GM12878 (cell line): ENCODE data around the gene CKLF. TPM values are rescaled to one million over a fixed set of nuclear protein-coding genes. Genes with fewer than 3 reads are reported as not detected.
A peak's percentile ranks its signal among the peaks of the same experiment; 100 is the strongest.

Source experiments
- ATAC-seq: fragments of 200-7000 bp; cut with Tn5 transposase; 3 replicates; pipeline ENCODE4 v1.9.1; 2020; ENCODE audit warnings: mild to moderate bottlenecking, moderate library complexity
- BruUV-seq: library from RNA; stranded (reverse); fragments of 400-500 nt; replicated peaks from 2 replicates; lab custom pipeline; 2021; lab: Mats Ljungman, UMichigan
- CTCF ChIA-PET: fragments of 300-600 bp; sonication (Branson Sonifier 250); formaldehyde crosslinking; extraction: SDS; loops from one replicate; lab custom pipeline; 2021; ENCODE audit warnings: inconsistent platforms; lab: Yijun Ruan, JAX
- POLR2A ChIA-PET: fragments of 350-600 bp; formaldehyde crosslinking; extraction: SDS; loops from one replicate; lab custom pipeline; 2021; ENCODE audit warnings: inconsistent platforms; lab: Charles Lee
- RAD21 ChIA-PET: fragments of 300-600 bp; sonication (Branson Sonifier 250); formaldehyde crosslinking; loops from one replicate; lab custom pipeline; 2023; ENCODE audit warnings: antibody characterized with exemption; ENCODE audit not compliant: unreplicated experiment; lab: Charles Lee
- SMC1A ChIA-PET: fragments of 300-600 bp; sonication (Branson Sonifier 250); formaldehyde crosslinking; loops from one replicate; lab custom pipeline; 2023; ENCODE audit not compliant: unreplicated experiment, uncharacterized antibody; lab: Charles Lee
- DNase-seq: peaks from one replicate; pipeline ENCODE4 v3.0.0-alpha.2; 2011; ENCODE audit warnings: low read depth, low spot score
- FAIRE-seq: peaks from 3 replicates; lab custom pipeline; 2011; peaks lifted over from hg19 to GRCh38; lab: Jason Lieb, UNC
- H2AFZ ChIP-seq: 2 replicates; pipeline ENCODE4 v1.6.0; 2011; ENCODE audit warnings: low read depth, low read length, control low read depth; ENCODE audit not compliant: control insufficient read depth
- H3K27ac ChIP-seq: 2 replicates; pipeline ENCODE4 v1.5.1; 2011; ENCODE audit warnings: control low read depth; ENCODE audit not compliant: control insufficient read depth, insufficient read depth
- H3K27me3 ChIP-seq, 2 experiments: replicated peaks in 1 of 2; 2 replicates each; pipeline versions ENCODE4 v1.6.0 to v1.6.1; 2011; ENCODE audit warnings: low read length in 1 of 2; ENCODE audit not compliant: control insufficient read depth in 2 of 2, insufficient read depth in 2 of 2
- H3K36me3 ChIP-seq, 2 experiments: 2 replicates each; pipeline ENCODE4 v1.5.1; 2011; ENCODE audit warnings: low read length in 1 of 2; ENCODE audit not compliant: control insufficient read depth in 2 of 2, insufficient read depth in 2 of 2
- H3K4me1 ChIP-seq: 2 replicates; pipeline ENCODE4 v1.6.1; 2011; ENCODE audit warnings: mild to moderate bottlenecking, low read length, moderate library complexity, mixed read lengths; ENCODE audit not compliant: control insufficient read depth, insufficient read depth
- H3K4me2 ChIP-seq: 2 replicates; pipeline ENCODE4 v1.6.0; 2011; ENCODE audit warnings: control low read depth; ENCODE audit not compliant: control insufficient read depth, insufficient read depth
- H3K4me3 ChIP-seq: fragments of 200-600 bp; sonication (generic); 2 replicates; pipeline ENCODE4 v1.5.1; 2016
- H3K79me2 ChIP-seq: 2 replicates; pipeline ENCODE4 v1.6.0; 2011; ENCODE audit warnings: low read length; ENCODE audit not compliant: control insufficient read depth, insufficient read depth
- H3K9ac ChIP-seq: 2 replicates; pipeline ENCODE4 v1.8.0; 2011; ENCODE audit warnings: low read length, control low read depth, mixed read lengths; ENCODE audit not compliant: control insufficient read depth, insufficient read depth
- H3K9me3 ChIP-seq: replicated peaks from 3 replicates; pipeline ENCODE4 v1.5.1; 2011; ENCODE audit warnings: mild to moderate bottlenecking, low read length; ENCODE audit not compliant: control insufficient read depth, insufficient read depth
- H4K20me1 ChIP-seq: 2 replicates; pipeline ENCODE4 v1.6.0; 2011; ENCODE audit not compliant: control insufficient read depth, insufficient read depth
- ASH2L ChIP-seq: fragments of 300-600, 200-600 bp; sonication (generic); IDR thresholded peaks from 2 replicates; pipeline ENCODE4 v1.6.1; 2017; ENCODE audit warnings: low read depth, mild to moderate bottlenecking, borderline replicate concordance
- ATF7 ChIP-seq: fragments of 450-650 bp; IDR thresholded peaks from 2 replicates; pipeline ENCODE4 v1.6.1; 2016; ENCODE audit warnings: low read depth, mild to moderate bottlenecking
- EGR1 ChIP-seq, 2 experiments: IDR thresholded peaks; 1 replicate in 1 of 2; 2 replicates in 1 of 2; pipeline ENCODE4 v1.6.1; 2011 to 2012; ENCODE audit warnings: low read depth in 2 of 2, low read length in 2 of 2, borderline replicate concordance in 1 of 2, mild to moderate bottlenecking in 1 of 2, moderate library complexity in 1 of 2
- MEF2B ChIP-seq: fragments of 450-650 bp; IDR thresholded peaks from 2 replicates; pipeline ENCODE4 v1.6.1; 2018; ENCODE audit warnings: mild to moderate bottlenecking, moderate library complexity; ENCODE audit not compliant: partially characterized antibody, poor library complexity, severe bottlenecking
- NBN ChIP-seq: fragments of 450-650 bp; IDR thresholded peaks from 2 replicates; pipeline ENCODE4 v1.6.1; 2016
- NR2F1 ChIP-seq: fragments of 450-650 bp; conservative IDR thresholded peaks from 2 replicates; pipeline ENCODE4 v1.6.1; 2017; ENCODE audit warnings: mild to moderate bottlenecking
- NRF1 ChIP-seq: conservative IDR thresholded peaks from 2 replicates; pipeline ENCODE4 v1.6.1; 2011; ENCODE audit warnings: mild to moderate bottlenecking, low read depth, low read length, improper control_type of control experiment
- RAD21 ChIP-seq: IDR thresholded peaks from 2 replicates; pipeline ENCODE4 v1.6.1; 2011; ENCODE audit warnings: mild to moderate bottlenecking, low read depth, low read length, moderate library complexity; ENCODE audit not compliant: insufficient read depth
- RELA ChIP-seq: fragments of 450-650 bp; IDR thresholded peaks from 2 replicates; pipeline ENCODE4 v1.8.0; 2014; ENCODE audit warnings: borderline replicate concordance; ENCODE audit not compliant: partially characterized antibody
- SIN3A ChIP-seq: IDR thresholded peaks from 2 replicates; pipeline ENCODE4 v1.6.1; 2012; ENCODE audit warnings: low read depth, low read length, improper control_type of control experiment
- STAT1 ChIP-seq: fragments of 450-650 bp; conservative IDR thresholded peaks from 2 replicates; pipeline ENCODE4 v1.6.1; 2014; ENCODE audit warnings: antibody characterized with exemption, mild to moderate bottlenecking
- TARDBP ChIP-seq: IDR thresholded peaks from 2 replicates; pipeline ENCODE4 v1.6.1; 2016; ENCODE audit warnings: borderline replicate concordance
- TBL1XR1 ChIP-seq: IDR thresholded peaks from 2 replicates; pipeline ENCODE4 v1.6.1; 2012; ENCODE audit warnings: low read depth, low read length, improper control_type of control experiment
- ZBTB40 ChIP-seq: fragments of 450-650 bp; IDR thresholded peaks from 2 replicates; pipeline ENCODE4 v1.6.1; 2016; ENCODE audit warnings: mild to moderate bottlenecking, moderate library complexity, borderline replicate concordance
- WGBS: methylation state at CpG from one replicate; pipeline ENCODE4 v1.1.6; 2016; ENCODE audit warnings: low lambda C conversion rate; ENCODE audit not compliant: insufficient replicate concordance, insufficient coverage; ENCODE audit errors: missing lambda C conversion rate; 5-methylcytosine and 5-hydroxymethylcytosine counted together
- in situ Hi-C: fragments of 300-500 bp; cut with MboI; formaldehyde crosslinking; loops from 9 replicates; pipeline ENCODE4 v1.14.3; 2018; ENCODE audit warnings: mixed read lengths
- intact Hi-C: fragments of 100-400 bp; cut with micrococcal nuclease; formaldehyde crosslinking; loops from one replicate; pipeline ENCODE4 v1.14.2; 2022; ENCODE audit not compliant: unreplicated experiment
- polyA plus RNA-seq, 11 experiments: library from polyadenylated mRNA; depleted of rRNA in 4 of 11; unstranded in 6 of 11; stranded (reverse) in 5 of 11; fragments of >200 nt; fragmentation: Nextera tagmentation in 4 of 11; fragmentation: Illumina TruSeq in 1 of 11; extraction: Ambion mirVana in 4 of 11; extraction: Trizol in 1 of 11; gene quantifications; 1 replicate in 1 of 11; 2 replicates in 10 of 11; pipeline versions ENCODE4 v1.2.1 to v1.2.3, GENCODE V29; 2011 to 2016; ENCODE audit warnings: inconsistent platforms in 2 of 11, missing spikeins in 2 of 11, low read depth in 1 of 11
- total RNA-seq, 4 experiments: library from RNA; depleted of rRNA in 3 of 4; stranded (reverse); fragments of >200 nt in 3 of 4; fragmentation: Illumina TruSeq in 1 of 4; extraction: Trizol in 1 of 4; gene quantifications; 2 replicates each; pipeline versions ENCODE4 v1.2.1 to v1.2.3, GENCODE V29; 2013 to 2021
- TF ChIP-seq, protein P1 (sequence below): fragments of 450-650 bp; IDR thresholded peaks from 2 replicates; pipeline ENCODE4 v1.6.1; 2018; ENCODE audit warnings: mild to moderate bottlenecking, low read depth, moderate library complexity; ENCODE audit not compliant: partially characterized antibody
- TF ChIP-seq, protein P2 (sequence below): IDR thresholded peaks from 2 replicates; pipeline ENCODE4 v1.6.1; 2012; ENCODE audit warnings: low read depth, low read length, improper control_type of control experiment

Gene CKLF
- total and polyA plus RNA-seq, 10 of the 15 experiments (the other 5 are each of a cell fraction or from before 2014, with no cell fraction given) = 40.8 to 193 (median 109) TPM

DNA sequence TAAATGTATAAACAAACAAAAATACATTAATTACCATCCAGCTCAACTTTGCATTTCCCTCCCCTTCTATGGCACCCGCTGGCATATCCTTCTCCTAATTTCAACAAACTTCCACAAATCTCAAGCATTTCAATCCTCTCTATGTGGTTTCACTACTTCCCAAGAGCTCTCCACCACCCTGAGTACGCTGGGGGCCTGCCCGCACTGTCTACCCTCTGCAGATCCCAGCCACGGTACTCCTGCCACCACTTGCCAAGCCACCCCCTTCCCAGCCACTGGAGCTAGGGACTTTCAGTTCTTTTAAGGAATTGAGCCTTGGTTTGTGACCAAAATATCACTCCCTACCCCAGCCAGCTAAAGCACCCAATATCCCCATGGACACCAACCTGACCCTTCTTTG, 4.3 kb upstream of the CKLF start (continued):
- no peak for TF ChIP-seq ATF7

GRCh38 chr16:66548868-66549267, 3.5 kb upstream of the CKLF start:
- intact Hi-C loops = loop anchor here (2.0 kb wide), 1 partner anchor 70 kb away; no protein-coding TSS in a partner anchor
- no peak for ATAC-seq
- H3K4me1 ChIP-seq = peaks cover 23% of the 10 kb centered on the region
- H2AFZ ChIP-seq = peak overlapping the region; percentile 47; the same call in 1 of the 2 replicates
- SMC1A ChIA-PET = interaction anchor here (1.1 to 9.9 kb wide), 7 partner anchors 8 to 40 kb away, joined by 4 to 86 read pairs (median 7); no protein-coding TSS in a partner anchor
- no peak for FAIRE-seq
- H3K9ac ChIP-seq = no peak overlapping the region
- H3K36me3 ChIP-seq = no peaks in the 10 kb centered on the region
- WGBS = 89% methylated on average over 9 of the region's 9 CpGs
- no TSS peak for BruUV-seq
- no peak for DNase-seq
- H3K9me3 ChIP-seq = no peaks in the 10 kb centered on the region; the same call in 1 of the 3 replicates
- H3K27me3 ChIP-seq = no peaks in the 10 kb centered on the region
- H3K79me2 ChIP-seq = peaks cover 4% of the 10 kb centered on the region; the same call in 1 of the 2 replicates
- RAD21 ChIA-PET = interaction anchor here (1.7 to 1.9 kb wide), 2 partner anchors 27 to 40 kb away, joined by 6 to 15 read pairs; no protein-coding TSS in a partner anchor
- in situ Hi-C loops = loop anchor here (25.0 kb wide), 1 partner anchor 488 kb away; the partner anchor contains the start of gene CBFB
- H3K27ac ChIP-seq = no peak overlapping the region
- CTCF ChIA-PET = interaction anchor here (0.6 to 1.8 kb wide), 7 partner anchors 8 to 66 kb away, joined by 3 to 5 read pairs (median 4); no protein-coding TSS in a partner anchor
- H3K4me2 ChIP-seq = peak overlapping the region; percentile 78
- POLR2A ChIA-PET = interaction anchor here (0.5 to 4.0 kb wide), 8 partner anchors 9 to 1568 kb away, joined by 3 to 18 read pairs (median 6); no protein-coding TSS in a partner anchor
- no peaks in the 10 kb centered on the region for H4K20me1 ChIP-seq
- H3K4me3 ChIP-seq = no peak overlapping the region
- TF ChIP-seq, protein P1, sequence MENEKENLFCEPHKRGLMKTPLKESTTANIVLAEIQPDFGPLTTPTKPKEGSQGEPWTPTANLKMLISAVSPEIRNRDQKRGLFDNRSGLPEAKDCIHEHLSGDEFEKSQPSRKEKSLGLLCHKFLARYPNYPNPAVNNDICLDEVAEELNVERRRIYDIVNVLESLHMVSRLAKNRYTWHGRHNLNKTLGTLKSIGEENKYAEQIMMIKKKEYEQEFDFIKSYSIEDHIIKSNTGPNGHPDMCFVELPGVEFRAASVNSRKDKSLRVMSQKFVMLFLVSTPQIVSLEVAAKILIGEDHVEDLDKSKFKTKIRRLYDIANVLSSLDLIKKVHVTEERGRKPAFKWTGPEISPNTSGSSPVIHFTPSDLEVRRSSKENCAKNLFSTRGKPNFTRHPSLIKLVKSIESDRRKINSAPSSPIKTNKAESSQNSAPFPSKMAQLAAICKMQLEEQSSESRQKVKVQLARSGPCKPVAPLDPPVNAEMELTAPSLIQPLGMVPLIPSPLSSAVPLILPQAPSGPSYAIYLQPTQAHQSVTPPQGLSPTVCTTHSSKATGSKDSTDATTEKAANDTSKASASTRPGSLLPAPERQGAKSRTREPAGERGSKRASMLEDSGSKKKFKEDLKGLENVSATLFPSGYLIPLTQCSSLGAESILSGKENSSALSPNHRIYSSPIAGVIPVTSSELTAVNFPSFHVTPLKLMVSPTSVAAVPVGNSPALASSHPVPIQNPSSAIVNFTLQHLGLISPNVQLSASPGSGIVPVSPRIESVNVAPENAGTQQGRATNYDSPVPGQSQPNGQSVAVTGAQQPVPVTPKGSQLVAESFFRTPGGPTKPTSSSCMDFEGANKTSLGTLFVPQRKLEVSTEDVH = no peak
- no peak for TF ChIP-seq STAT1
- TF ChIP-seq SIN3A = no peak
- TF ChIP-seq TARDBP = no peak
- no peak for TF ChIP-seq EGR1 (IDR thresholded peaks at IDR 0.05; ENCODE audit: borderline replicate concordance in 1 of 2, low read depth in 2 of 2, low read length in 2 of 2)
- TF ChIP-seq ASH2L = no peak
- TF ChIP-seq TBL1XR1 = no peak
- TF ChIP-seq NRF1 = no peak
- TF ChIP-seq MEF2B = no peak
- TF ChIP-seq NBN = no peak
- TF ChIP-seq ZBTB40 = no peak
- TF ChIP-seq RELA = no peak
- TF ChIP-seq, protein P2, sequence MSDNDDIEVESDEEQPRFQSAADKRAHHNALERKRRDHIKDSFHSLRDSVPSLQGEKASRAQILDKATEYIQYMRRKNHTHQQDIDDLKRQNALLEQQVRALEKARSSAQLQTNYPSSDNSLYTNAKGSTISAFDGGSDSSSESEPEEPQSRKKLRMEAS = no peak
- no peak for TF ChIP-seq RAD21
- TF ChIP-seq NR2F1 = no peak
